Retina (tissue), 1 donor: Measurements from ENCODE around the gene RFX8.
"Not testable (repeated sequence)": the region's sequence is repeated elsewhere in the genome, so short reads cannot be mapped to it uniquely, and the experiment has no call there.

Source experiments
- DNase-seq: peaks from one replicate; pipeline ENCODE4 v3.0.0-alpha.2; 2016

RFX8 gene

DNA sequence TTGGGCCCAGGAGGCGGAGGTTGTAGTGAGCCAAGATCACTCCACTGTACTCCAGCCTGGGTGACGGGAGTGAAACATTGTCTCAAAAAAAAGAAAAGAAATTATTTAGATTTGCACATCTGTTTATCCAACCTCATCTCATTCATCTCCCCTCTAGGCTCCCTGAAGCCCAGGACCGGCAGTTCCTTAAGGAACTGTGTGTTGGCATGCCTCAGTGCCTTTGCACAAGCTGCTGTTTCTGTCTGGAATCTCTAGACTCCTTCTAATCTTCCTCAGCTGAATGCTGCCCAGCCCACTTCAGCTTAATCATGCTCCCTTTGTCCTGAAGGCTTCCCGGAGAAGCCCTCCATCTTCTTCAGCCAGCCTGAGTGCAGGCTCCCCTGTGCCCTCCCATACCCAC lies 10.9 kb upstream of the RFX8 start:
- DNase-seq = no peak

GRCh38 chr2:101480764-101481163 lies 5.9 kb upstream of the RFX8 start:
- no peak for DNase-seq

DNA sequence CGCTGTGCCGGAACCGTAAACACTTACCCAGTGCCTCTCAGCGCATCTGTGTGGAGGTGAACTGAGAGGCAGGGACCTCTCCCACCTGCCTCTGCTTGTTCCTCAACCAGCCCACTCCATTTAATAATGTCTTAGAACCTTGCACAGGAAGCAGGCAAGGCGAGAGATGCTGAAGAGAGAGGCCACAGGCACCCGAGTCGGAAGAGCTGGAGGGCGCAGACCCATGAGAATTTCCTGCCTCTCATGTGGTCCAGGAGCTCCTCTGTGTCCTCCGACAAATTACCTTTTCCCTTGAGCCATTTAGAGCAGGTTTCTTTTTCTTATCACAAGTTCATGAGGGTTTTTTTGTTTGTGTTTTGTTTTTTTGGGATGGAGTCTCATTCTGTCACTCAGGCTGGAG lies 4.9 kb upstream of the RFX8 start:
- DNase-seq = no peak

DNA sequence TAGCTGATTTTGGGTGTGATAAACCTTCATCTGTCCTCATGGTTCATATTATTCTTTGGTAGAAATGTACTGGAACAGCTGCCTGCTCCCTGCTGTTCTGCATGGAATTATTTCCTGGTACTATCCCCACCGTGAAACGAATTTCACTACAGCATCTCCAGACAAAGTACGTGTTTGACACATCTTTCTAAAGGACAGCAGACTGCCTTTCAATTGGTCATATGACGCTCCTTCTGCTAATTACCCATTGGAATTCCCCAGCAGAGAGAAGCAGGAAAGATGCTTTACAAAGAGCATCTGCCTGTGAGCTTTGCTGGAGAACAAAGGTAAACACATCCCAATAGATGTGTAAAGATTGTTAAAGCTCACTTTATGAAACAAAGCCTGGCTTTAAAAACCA lies 4.4 kb upstream of the RFX8 start:
- no peak for DNase-seq

GRCh38 chr2:101478181-101479001 lies 3.5 kb upstream of the RFX8 start:
- DNase-seq = no peak

GRCh38 chr2:101477556-101477955 lies 2.6 kb upstream of the RFX8 start:
- no peak for DNase-seq

DNA sequence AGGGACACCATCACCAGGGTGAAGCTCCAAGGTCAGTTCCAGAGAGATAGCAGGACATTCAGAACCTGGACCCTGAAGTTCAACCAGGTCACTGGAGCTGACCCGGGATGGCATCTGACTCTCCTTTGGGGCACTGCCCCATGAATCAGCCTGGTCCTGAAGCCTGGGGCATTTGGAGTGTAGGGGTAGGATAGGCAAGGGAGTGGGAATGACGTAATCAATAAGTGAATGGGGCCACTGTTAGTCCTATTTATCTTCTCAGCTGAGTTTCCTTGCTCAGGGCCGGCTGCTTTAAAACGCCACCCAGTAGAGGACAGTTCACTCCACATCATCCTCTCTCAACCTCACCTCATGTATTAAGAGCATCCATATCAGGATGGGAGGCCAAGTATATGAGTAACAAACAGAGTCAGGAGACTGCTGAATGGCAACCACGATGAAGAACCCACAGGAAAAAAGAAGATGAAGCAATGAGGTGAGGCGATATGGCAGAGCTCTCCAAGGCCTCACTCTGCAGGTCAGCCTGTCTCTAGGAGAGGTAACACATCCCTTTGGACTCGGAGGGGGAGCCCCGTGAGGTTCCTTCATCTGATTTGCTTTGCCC lies 1.8 kb upstream of the RFX8 start:
- DNase-seq = no peak

DNA sequence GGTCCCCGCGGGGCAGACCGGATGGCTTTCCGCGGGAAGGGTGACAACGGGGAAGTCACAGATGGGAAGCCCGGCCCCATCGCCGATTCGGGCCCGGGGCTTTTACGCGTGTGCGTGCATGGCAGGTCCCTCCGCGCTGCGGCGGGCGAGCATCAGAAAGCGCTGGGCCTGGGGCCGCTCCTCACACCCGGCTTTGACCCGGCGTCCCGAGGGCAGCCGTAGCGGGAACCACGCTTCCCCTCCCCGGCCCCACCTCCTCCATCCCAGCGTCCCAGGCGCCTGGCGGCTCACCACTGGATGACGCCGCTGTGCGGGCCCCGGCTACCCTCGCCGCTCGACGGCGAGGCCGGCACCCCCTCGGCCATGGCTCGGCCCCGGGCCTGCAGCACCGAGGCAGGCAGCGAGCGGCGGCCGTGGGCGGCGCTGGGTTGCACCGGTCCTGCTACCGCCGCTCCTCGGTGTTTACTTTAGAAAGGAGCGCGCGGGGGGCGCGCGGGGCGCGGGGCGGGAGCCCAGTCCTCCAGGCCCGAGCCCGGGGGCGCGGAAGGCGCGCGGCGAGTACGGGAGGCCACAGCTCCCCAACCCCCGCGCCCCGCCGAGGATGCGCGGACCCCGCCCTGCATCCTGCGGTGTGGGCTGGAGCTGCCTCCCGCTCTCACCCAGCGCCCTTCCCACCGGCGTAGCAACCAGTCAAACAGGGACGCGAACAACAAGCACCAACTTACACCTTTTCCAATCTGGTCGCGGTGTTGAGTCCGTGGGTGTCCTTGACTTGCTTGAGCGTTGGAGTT lies 806 bp downstream of the RFX8 start:
- DNase-seq = peak; percentile 87

DNA sequence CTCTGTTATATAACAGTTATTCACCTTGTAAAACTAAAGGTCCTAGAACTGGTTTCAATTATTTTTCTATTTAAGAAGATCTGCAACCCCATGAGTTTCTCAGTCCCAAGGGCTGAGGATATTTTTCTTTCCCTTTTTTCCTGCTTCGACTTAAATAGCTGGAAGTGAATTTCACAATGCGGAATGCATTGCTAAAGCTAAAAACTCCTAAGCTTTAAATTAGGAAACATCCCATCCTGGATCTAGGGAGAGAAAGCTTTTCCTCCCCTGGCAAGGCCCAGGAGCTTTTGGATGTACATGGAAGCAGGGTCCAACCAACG lies 1.4 kb downstream of the RFX8 start:
- no peak for DNase-seq

GRCh38 chr2:101469863-101470262 lies 5.0 kb downstream of the RFX8 start:
- no peak for DNase-seq

- DNase-seq = peak; percentile 17
These were observed 7.6 kb downstream of the RFX8 start for GRCh38 chr2:101467306-101467705.

GRCh38 chr2:101466426-101466825 lies 8.5 kb downstream of the RFX8 start:
- no peak for DNase-seq

DNA sequence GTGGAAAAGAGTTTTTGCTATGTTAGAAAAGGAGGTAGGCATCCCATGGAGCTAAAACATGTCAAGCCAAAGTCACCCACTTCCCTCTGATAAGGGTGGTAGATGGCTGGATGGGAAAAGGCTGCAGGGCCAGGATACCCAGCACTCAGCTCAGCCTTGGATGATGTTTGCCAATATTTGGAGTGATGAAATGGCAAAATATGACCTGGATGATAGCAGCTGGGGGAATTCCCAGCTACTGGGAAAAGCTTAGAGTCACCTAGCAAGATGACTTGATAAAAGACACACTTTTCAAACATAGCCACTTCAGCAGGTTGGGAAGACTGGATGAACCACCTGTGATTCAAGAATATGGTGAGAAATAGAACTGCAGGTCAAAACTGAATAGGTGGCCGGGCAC lies 10.1 kb downstream of the RFX8 start:
- DNase-seq = no peak

GRCh38 chr2:101463911-101464641 lies 10.8 kb downstream of the RFX8 start:
- no peak for DNase-seq

DNA sequence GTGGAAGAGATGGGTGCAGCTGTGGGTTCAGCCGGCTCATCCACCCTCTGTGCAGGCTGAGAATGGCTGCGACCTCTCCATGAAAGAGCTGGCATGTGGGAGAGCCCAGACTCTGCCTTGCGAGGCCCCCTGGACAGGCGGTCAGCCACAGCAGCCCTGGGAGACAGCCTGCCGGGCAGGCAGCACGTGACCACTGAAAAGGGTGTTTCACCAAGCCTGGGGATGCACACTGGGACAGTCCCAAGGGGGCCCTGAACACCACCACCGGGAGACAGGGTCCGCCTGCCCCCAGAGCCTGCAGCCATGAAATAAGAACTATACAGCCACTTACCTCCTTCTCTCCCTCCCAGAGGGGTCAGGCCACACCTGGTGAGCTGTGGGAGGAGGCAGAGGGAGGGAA lies 11.5 kb downstream of the RFX8 start:
- DNase-seq = no peak

- no peak for DNase-seq
These were observed 13.5 kb downstream of the RFX8 start for GRCh38 chr2:101461381-101461780.

DNA sequence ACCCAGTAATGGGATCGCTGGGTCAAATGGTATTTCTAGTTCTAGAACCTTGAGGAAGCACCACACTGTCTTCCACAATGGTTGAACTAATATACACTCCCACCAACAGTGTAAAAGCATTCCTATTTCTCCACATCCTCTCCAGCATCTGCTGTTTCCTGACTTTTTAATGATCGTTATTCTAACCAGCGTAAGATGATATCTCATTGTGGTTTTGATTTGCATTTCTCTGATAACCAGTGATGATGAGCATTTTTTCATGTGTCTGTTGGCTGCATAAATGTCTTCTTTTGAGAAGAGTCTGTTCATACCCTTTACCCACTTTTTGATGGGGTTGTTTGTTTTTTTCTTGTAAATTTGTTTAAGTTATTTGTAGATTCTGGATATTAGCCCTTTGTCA lies 20.5 kb downstream of the RFX8 start:
- not testable (repeated sequence) for DNase-seq

DNA sequence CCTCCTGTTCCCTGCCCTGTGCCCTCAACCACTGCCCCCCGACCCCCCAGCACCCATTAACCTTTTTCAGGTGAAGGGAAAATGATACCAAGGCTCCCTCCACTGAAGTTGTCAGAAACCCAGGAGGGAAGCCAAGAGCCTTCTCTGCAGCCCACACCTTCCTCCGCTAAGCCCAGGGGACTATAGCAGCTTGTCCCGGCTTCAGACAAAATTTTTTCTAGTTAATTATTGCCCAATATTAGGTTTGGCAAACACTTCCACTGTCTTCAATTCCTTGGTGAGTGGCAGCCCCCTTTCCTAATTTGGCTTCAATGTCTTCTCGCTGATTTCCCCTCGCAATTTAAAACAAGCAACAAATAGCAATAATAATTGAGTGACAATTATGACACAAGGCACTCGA lies 23.9 kb downstream of the RFX8 start:
- DNase-seq = no peak

- DNase-seq = no peak
These were observed 28.0 kb downstream of the RFX8 start for GRCh38 chr2:101446869-101447268.

GRCh38 chr2:101442667-101443061 lies 32.2 kb downstream of the RFX8 start:
- no peak for DNase-seq

DNA sequence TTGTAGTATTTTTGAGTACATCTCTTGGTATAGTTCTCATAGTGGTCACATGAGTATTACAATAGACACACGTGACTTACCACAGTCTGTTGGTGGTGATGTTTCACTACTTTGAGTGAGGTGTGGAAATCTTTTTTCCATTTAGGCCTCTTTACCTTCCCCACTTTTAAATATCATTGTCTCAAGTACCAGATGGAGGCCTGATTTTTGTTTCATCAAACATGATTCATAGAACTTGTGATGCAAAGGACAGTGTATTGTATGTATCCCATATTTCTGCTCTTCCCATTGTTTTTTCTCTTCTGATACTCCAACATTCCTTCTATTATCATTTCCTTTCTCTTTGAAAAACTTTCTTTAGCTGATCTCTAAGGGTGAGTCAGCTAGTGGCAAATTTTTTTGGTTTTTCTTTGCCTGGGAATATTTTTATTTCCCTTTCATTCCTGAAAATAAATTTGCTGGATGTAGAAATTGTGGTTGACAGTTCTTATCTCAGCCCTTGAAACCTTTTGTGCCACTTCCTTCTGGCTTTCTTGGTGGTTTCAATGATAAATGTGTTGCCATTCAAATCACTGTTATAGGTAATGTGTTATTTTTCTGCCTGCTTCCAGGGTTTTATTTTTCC lies 32.8 kb downstream of the RFX8 start:
- DNase-seq = no peak

DNA sequence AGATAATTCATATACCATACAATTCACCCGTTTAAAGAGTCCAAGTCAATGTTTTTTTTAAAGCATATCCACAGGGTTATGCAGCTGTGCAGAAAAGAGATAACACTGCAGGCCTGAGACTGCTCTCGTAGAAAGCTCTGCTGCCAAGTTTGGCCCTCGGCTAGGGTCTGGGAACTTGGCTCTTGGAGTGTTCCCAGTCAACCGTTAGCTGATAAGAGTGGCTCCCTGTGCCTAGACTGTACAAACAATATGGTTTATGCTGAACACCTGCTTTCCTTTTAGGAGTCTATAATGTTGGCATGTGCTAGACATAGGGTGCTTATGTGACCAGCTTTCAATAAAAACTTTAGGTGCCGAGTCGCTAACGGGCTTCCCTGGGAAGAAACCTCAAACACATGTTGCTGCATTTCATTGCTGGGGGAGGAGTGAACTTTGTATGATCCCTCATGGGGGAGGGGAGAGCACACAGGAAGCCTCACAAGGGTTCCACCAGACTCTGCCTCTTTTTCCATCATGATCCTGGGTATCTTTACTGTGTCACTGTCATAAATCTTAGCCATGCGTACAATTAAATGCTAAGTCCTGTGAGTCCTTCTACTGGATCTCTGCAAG lies 34.7 kb downstream of the RFX8 start:
- DNase-seq = no peak

GRCh38 chr2:101439716-101440115 lies 35.2 kb downstream of the RFX8 start:
- DNase-seq = no peak
